ENCODE results near the gene IRX4.

Gene IRX4

DNA sequence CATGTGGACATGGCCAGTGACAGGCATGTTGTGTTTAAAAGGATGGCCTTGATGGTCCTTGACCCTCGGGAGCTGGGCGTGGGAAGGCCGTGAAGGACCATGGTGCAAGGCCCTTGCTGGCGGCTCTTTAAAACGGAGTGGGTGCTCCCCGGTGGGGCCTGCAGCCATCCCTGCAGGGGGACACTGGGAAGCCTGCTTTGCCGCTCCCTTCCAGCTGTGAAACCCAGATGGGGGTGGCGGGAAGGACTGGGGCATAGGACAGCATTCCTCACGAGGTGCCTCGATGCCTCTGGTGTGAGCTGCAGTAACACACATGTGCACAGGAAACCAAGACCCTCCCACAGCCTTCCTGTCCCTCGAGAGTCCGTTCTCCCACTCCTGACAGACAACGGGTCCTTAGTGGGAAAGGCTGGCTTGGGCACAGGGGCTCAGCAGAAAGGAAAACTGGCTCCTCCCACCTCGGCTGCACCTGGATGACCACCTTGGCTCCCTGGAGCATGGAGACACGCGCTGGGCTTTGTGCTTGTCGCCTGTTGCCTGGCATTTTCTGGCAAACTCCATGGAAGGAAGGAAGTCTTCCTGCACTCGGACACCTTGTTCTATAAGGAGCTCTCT lies 30.3 kb upstream of the IRX4 start:
- no peak for DNase-seq

DNA sequence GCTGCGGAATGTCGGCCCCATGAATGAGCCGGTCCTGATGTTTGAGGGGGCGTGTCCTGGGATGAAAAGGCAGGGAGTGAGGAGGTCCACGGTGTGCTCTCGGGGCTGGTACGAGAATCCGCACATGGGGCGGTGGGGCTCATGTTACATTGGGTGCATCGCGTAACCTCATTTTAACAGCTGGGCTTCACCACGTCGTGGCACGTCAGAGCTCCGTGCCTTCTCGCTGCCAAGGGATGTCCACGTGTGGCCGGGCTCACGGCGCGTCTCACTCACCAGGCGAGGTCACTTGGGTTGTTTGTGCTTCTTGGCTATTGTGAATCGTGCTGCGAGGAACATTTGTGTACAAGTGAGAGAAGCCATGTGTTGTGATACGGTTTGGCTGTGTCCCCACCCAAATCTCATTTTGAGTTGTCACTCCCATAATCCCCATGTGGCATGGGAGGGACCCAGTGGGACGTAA lies 29.1 kb upstream of the IRX4 start:
- no peak for DNase-seq

DNA sequence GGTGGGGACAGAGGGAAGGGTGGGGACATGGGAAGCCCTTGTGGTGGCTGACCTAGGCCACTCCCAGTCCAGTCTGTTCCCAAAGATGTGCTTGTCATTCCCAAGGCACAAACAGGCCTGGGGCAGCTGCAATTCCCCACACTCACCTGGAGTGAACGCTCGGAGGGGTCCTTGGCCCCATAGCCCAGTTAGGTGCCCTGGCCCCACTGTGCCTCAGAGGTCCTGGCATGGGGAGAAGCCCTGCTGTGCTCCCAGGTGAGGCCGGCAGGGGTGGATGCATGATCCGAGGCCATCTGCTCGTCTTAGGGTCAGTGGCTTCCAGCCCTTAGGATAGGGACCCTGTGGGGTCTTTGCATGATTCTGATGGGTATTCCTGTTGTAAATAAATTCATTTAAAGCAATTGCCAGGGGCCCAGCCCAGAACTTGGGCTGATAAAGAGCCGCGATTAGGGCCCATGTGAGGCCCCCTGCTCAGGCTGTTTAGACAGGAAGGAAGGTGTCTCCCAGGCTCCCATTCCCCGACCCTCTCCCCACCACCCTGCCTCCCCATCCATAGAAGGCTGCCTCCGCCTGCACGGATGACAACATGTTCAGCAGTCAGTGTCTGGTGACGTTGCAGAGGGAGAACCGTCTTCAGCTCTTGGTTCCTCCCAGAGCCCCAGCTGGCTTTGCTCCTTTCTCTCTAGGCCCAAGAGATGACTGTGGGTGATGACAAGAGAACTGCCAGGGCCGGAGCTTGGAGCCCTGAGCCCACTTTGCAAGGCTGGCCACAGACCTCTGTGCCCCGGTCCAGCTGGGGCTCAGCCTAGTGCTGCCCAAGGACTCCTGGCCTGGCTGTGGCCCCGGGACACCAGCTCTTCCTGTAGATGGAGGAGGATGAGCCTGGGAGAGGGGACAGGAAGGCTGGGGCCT lies 28.4 kb upstream of the IRX4 start:
- DNase-seq, result no peak

DNA sequence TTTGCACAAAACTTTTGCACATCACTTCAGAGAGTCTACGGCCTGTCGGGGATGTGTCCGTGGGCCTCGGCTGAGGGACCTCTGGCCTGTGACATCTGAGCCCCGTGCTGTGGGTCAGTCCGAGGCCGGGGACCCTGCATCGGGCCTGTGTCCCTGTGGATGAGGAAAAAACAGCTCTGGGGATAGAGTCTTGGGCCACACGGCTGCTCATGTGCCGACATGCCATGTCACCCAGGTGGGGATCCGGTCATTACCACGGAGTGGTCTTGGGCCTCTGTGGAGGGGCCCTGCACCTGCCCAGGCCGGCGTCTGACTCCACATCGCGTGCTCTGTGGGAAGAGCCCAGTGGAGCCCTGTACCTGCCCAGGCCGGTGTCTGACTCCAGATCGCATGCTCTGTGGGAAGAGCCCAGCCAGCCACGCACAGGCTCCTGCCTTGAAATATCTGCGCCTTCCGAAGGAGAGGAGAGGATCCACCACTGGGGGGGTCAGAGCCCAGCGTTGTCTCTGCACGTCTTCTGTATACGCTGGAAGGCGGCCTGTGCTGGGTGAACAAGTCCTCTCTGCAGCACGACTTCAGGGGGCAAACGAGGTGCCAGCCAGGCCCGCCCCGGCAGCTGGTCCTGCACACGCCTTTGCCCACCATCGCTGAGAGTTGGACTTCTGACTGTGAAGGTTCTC lies 27.5 kb upstream of the IRX4 start:
- DNase-seq, result no peak

DNA sequence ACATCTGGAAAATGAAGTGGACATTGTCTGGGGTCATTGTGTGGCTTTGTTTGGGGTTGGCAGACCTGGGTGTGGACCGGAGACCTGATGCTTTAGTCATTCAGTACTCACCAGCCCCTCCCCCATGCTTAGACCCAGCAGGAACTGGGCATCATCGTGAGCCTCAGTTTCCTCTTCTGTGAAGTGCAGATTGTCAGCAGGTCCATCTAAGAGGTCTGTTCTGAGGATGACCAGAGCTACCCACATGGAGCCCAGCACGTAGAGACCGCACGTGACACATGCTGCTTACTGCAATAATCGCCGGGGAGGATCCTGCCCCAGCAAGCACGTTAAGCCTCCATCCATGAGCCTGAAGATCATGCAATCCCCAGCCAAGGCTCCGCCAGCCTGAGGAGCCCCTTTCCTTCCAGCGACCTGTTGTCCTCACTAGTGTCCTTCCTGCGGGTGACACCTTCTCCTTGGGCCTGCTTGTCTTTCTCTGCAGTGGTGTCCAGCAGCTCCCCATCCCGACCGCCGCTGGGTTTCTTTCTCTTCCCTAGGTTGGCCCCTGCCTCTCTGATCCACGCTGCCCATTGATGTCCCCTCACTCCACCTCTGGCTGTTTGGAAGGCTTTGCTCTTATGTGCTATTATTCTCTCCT lies 26.7 kb upstream of the IRX4 start:
- DNase-seq, result no peak

DNA sequence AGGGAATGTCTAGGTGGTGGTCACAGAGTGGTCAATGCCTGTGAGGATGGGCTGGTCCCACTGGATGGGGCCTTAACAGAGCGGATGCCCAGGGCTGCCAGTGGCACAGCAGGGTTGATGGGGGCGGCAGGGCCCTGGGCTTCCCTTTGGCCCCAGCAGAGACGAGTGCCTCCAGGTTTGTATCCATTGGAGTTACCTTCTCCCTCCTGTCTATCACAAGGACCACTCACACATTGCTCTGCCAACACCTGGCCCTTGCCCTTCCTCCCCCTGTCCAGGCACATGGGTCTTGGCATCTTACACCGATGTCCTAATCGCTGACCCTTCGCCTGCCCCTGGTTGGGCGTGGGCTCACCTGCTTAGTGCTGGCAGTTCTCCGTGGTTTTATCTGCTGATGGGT lies 26.2 kb upstream of the IRX4 start:
- DNase-seq, result no peak

DNA sequence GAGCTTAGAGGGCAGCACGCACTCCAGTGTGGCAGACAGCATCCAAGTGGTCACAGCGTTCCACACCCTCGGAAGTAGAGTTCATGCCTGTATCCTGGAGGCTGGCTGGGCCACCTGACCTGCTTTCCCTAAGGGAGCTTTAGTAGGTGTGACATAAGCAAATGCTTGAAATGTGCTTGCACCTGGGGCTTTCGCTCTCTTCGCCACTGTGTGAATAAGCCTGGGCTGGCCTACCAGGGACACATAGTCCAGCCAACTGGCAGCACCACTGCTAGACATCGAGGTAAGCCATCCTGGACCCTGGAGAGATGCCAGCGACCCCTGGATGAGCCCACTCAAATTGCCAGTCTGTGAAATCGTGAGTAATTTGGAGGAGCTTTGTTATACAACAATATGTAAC lies 24.9 kb upstream of the IRX4 start:
- no peak for DNase-seq

DNA sequence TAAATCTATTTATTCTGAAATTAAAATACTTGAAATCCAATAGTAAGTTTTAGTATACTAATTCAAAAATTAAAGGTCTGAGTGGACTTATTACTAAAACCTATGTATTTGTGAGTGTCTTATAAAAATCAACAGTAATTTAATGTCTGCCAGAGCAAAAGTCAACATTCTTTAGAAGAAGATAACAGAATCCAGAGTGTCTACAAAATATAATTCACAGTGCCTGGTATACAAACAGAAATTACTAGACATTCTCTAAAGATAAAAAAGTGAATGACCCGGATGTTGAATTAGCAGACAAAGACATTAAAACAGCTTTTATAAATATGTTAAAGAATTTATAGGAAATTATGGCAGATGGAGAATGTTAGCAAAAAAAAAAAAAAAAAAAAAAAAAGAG lies 22.4 kb upstream of the IRX4 start:
- DNase-seq, result no peak

DNA sequence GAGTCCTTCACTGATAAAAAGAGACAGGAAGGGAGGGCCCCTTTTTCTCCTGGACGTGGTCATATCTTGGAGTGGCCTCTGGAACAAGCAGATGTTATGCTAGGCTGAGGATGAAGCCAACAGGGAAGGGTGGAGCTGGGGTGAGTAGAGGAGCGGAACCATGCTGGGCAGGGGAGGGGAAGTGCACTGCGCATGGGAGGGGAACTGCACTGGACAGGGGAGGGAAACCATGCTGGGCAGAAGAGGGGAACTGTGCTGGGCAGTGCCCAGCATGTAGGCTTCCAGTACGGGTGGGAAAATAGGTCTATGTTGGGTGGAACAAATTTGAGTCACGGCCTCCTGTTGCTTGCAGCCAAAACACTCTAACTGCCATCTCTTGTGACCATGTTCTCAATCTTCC lies 19.3 kb upstream of the IRX4 start:
- no peak for DNase-seq

DNA sequence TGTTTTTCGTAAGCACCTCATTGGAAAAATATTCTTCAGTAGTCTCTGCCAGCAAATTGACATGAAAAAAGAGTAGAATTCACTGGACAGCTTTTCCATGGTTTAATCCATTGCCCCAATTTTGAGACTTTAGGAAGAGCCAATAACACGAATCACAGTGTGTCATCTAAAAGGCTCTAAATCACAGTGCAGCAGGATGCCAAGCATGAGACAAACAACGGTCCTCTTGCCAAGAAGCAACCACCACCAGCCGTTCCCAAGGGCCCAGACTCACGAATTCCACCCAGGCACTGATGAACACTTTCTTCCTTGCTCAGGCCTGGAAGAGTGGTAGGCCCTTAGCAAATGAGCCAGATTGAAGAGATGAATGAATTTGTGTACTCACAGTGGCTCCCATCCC lies 18.3 kb upstream of the IRX4 start:
- DNase-seq, result no peak

DNA sequence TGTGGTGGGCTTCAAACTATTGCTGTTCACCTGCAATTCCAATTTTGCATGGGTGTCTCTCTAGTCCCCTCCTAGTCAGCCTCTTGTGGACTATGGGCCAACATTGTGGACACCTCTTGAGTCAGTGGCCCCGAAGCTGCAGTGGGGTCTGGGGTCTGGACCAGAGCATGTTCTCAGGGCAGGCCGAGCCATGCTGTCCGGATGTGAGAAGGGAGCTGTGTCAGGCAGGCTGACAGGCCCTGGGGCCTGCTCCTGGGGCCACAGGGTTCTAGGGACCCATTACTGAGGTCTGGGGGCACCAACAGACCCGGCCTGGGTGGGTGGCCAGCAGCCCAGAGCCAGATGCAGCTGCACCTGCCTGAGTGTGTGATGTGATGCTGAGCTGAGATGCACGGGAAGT lies 16.5 kb upstream of the IRX4 start:
- no peak for DNase-seq

DNA sequence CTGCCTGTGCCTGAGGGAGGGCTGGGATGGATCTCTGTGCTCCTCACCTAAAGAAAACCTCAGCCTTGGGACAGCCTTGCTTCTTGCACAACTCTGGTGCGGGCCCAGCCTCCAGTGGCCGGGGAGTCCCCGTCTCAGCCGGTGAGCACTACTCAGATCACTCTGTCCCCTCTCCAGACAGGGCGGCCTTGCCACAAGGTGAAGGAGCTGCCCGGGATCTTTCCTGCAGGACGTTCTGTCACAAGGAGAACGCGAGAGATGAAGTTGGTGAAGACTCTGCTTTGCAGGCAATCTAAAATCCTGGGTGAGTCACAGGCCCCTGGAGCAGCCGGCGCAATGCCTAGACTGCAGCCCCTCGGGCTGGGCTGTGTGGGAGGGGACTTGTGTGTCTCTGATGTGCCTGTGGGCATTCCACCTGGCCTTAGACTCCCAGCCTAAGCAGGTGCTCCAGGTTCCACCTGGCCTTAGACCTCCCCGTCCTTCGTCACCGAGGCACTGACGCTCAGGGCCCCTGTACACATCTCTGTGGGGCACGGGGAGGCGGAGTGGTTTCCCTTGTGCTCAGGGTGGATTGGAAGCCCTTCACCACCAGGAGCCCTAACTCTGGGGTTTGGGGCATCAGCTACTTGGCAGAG lies 15.2 kb upstream of the IRX4 start:
- DNase-seq, result no peak

DNA sequence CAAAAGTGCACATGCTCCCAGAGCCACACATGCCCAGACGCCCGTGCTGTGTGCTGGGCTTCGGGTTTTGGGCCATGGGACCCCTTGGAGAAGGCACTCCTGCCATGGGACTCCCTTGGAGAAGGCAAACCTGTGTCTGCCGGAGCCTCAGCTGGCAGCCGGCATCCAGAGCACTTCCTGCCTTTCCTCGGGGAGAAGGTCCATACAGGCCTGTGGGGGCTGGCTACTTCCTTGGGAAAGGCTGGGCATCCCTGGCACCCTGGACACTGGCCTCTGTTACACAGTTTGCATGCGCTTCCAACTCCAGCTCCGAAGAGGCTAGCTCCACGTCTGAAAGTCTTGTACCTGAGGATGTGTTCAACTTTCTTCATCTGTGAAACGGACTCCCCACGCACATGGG lies 14.7 kb upstream of the IRX4 start:
- DNase-seq, result no peak

DNA sequence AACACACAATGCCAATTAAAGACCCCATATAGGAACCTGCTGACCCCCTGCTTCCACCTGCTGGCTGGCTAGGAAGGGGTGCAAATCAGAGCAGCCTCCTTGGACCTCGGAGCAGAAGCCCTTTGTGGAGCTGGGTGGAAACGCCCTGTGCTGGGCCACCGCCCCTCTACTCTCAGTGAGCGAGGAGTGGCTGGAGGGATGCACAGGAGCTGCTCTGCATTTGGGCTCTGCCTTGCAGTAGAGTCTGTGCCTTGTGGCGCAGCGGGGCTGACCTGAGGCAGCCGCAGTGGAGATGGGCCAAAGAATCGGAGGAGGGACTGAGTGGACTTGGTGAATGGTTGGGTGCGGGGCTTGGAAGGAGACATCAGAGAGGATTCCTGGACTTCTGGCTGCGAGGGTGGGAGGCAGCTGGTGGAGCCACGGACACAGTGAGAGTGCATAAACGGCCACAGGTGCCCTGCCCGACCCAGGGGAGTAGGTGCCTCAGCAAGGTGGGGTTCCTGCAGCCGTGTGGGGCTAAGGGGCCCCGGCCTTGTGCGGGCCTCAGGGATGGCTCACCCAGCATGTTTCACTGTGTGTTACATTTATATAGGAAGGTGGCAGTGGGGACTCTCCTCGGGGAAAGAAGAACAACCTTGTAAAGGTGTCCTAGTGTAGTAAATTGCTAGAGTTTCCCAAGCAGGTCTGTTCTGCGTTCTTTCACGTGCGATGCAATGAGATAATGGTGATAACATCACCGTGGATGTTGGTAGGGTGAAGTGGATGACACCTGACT lies 14.1 kb upstream of the IRX4 start:
- no peak for DNase-seq

DNA sequence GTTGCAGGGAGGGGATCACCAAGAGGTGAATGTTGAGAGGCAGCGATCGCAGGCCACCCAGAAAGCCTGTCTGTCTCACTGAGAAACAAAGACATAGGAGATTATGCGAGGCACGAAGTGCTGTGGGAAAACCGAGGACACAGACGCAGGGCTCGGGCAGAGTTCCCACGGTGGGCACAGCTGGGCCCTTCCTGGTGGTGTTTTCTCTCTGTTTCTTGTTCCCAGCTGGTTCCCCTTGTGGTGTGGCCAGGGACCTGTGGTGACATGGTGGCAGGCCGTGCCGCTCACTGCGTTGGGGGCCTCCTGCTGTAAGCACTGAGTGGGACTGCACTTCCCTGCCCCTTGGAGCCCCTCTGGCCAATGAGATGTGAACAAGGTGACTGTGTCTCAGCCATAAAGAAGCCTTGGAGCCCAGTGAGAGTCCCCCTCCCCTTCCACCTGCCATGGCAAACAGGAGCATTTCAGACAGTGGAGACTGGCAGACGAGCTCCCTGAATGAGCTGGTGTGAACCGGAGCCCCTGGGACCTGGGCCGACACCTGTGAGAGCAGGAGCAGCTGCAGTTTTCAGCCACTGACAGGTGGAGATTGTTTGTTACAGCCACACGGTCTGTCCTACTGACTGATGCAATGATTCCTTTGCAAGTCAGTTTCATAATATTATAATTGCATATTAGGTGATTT lies 13.2 kb upstream of the IRX4 start:
- DNase-seq, result no peak

DNA sequence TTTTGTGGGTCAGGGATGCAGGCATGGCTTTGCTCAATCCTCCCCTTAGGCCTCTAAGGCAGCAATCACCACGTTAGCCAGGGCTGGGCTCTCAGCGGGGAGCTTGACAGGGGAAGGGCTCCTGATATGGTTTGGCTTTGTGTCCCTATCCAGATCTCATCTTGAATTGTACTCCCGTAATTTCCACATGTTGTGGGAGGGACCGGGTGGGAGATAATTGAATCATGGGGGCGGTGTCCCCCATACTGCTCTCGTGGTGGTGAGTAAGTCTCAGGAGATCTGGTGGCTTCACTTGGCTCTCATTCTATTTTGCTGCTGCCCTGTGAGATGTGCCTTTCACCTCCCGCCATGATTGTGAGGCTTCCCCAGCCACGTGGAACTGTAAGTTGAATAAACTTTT lies 11.5 kb upstream of the IRX4 start:
- no peak for DNase-seq

DNA sequence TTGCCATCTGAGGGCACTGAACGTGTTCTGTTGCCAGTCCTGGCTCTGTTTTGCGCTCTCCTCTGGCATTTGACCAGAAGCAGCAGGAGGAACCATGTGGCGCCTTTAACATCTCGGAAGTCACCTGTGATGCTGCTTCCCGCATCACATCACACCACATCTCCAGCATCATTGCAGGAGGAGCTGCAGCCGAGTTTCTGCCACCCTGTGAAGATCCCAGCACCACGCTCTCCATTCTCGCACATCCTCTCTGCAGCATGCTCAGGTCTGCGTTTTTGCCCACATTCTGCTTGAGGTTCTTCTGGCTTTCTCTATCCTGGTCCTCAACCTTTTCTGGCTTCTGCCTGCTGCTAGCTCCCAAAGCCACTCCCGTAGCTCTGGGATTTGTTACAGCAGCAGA lies 11.0 kb upstream of the IRX4 start:
- DNase-seq, result no peak

DNA sequence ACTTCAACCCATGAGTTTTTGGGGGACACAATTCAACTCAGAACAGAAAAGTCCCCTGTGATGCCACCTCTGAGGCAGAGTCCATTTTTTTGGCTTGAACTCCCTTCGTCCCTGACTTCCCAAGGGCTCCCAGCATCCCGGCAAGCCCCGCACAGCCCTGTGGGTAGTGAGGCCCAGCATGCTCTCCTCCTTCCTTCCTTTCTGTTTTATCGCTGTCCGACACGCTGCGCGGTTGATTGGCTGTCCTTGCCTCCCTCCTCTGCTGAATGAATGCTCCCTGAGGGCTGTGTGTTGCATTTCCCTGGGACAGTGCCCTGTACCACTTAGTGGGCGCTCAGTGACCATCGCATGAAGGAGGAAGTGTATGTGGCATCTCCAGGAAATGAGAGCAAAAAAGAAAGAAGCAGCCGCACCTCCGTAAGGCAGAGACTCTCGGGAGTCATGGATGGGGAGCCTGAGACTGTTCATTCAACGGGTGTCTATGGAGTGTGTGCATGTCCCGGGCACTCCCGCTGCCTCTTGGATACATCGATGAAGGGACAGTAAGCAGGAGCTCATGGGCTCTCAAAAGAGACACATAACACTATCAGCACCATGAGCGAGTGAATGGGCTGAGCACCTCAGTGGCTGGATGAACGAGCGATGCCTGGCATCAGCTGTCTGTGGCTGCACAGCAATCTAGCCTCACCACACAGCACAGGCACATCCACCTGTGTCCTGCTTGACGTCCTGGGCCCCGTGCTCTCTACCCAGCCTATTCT lies 10.1 kb upstream of the IRX4 start:
- no peak for DNase-seq

DNA sequence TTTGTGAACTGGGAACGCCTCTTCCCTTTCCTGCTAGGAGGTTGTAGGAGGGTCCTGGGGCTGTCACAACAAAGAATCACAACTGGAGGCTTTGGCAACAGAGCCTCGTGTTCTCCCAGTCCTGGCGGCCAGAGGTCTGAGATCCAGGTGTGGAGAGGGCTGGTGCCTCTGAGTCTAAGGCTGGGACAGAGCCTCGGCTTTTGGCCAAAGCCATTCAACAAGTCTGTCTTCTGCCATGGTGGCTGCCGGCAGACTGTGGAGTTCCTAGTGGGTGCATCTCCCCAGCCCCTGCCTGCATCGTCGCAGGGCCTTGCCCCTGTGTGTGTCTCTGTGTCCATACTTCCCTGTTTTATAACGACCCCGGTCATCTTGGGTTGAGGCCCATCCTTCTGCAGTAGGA lies 9.5 kb upstream of the IRX4 start:
- no peak for DNase-seq

DNA sequence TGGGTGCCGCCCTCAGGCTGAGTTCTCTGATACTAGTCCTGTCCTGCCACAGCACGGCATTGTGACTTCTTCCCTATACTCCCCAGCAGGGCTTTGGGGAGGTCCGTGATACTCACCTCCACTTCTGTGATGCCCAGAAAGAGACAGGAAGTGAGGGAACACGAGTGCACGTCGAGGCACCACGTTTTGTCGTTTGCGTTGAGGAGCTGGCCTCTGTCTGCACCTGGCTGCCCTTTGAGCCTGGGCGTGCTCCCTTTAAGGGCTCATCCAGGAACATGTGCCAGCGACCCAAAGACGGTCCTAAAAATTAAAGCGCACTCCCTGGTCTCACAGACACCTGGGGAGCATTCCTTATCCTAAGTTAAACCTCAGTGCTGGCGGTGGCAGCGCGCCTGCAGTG lies 8.7 kb upstream of the IRX4 start:
- no peak for DNase-seq

DNA sequence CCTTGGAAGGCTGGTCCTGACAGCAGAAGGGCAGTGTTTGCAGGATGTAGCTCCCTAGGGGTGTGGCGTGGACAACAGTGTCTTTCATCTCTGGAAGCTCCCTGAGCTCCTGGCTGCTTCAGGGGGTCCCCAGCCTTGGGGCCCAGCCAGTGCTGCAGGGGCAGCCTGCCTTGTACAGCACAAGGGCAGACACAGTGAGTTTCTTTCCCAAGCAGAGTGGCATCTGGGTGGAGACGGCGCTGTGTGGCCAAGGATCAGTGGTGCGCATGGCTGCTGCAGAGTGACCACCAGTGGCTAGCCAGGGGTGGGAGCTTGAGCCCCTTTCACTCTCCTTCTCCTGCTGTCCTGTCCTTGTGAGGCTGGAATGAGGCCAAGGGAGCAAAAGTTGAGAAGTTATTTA lies 7.6 kb upstream of the IRX4 start:
- no peak for DNase-seq

All from NCI-H1694 treated with DMSO at 0.1 percent for 48 hours (cell line).